ENCODE results near the gene KLF4.
"Not testable (repeated sequence)": the region's sequence is repeated elsewhere in the genome, so short reads cannot be mapped to it uniquely, and the experiment has no call there.

Gene KLF4

GRCh38 chr9:107489687-107490605 lies at the start of gene KLF4:
Gene KLF4, minus strand, starts transcription at chr9:107489769. Its CDS starts 597 bp downstream, at chr9:107489172.
- peak; percentile 53 for DNase-seq

GRCh38 chr9:107536462-107536861 lies 46.9 kb upstream of the KLF4 start:
- no peak for DNase-seq

GRCh38 chr9:107534510-107535078 lies 45.0 kb upstream of the KLF4 start:
- no peak for DNase-seq

GRCh38 chr9:107530679-107531078 lies 41.1 kb upstream of the KLF4 start:
- DNase-seq = no peak

GRCh38 chr9:107528686-107529085 lies 39.1 kb upstream of the KLF4 start:
- no peak for DNase-seq

- DNase-seq = no peak
Measured at GRCh38 chr9:107523539-107523938, 34.0 kb upstream of the KLF4 start.

GRCh38 chr9:107520186-107520585 lies 30.6 kb upstream of the KLF4 start:
- DNase-seq = no peak

GRCh38 chr9:107518037-107518807 lies 28.7 kb upstream of the KLF4 start:
- DNase-seq = no peak

GRCh38 chr9:107513464-107514100 lies 24.0 kb upstream of the KLF4 start:
- DNase-seq = no peak

GRCh38 chr9:107504585-107505455 lies 15.3 kb upstream of the KLF4 start:
- no peak for DNase-seq

- no peak for DNase-seq
Measured at GRCh38 chr9:107502464-107502863, 12.9 kb upstream of the KLF4 start.

GRCh38 chr9:107500421-107501200 lies 11.0 kb upstream of the KLF4 start:
- DNase-seq = not testable (repeated sequence)

- DNase-seq = no peak
Measured at GRCh38 chr9:107496976-107497375, 7.4 kb upstream of the KLF4 start.

GRCh38 chr9:107492381-107492970 lies 2.9 kb upstream of the KLF4 start:
- no peak for DNase-seq

GRCh38 chr9:107491081-107492053 lies 1.8 kb upstream of the KLF4 start:
- no peak for DNase-seq

GRCh38 chr9:107490606-107490970 lies 1.0 kb upstream of the KLF4 start:
- DNase-seq = not testable (repeated sequence)

GRCh38 chr9:107489144-107489673 lies 360 bp downstream of the KLF4 start:
- no peak for DNase-seq

GRCh38 chr9:107488375-107489143 lies 1.0 kb downstream of the KLF4 start:
- no peak for DNase-seq

Measured in DMS79 (cell line).